Mononuclear cell (primary cell): ENCODE data around the gene MYO16. TPM values are rescaled to one million over a fixed set of nuclear protein-coding genes. Genes with fewer than 3 reads are reported as not detected.

Experiments
- H3K27me3 ChIP-seq: 2 replicates; pipeline ENCODE4 v1.6.0; 2011; ENCODE audit warnings: low read length, control low read depth; ENCODE audit not compliant: insufficient read depth
- H3K4me1 ChIP-seq: 2 replicates; pipeline ENCODE4 v1.5.1; 2011; ENCODE audit warnings: mild to moderate bottlenecking, low read length, control low read depth; ENCODE audit not compliant: insufficient read depth
- H3K4me3 ChIP-seq: 2 replicates; pipeline ENCODE4 v1.5.1; 2011; ENCODE audit warnings: mild to moderate bottlenecking, low read length, moderate library complexity
- H3K9me3 ChIP-seq: 2 replicates; pipeline ENCODE4 v1.5.1; 2011; ENCODE audit warnings: low read depth, mild to moderate bottlenecking, control low read depth, low read length
- total RNA-seq: library from RNA; depleted of rRNA; stranded (reverse); fragments of >200 nt; gene quantifications from one replicate; pipeline ENCODE4 v1.2.3, GENCODE V29; 2012

The MYO16 gene
- total RNA-seq, 1 donor = 0.94 TPM

DNA sequence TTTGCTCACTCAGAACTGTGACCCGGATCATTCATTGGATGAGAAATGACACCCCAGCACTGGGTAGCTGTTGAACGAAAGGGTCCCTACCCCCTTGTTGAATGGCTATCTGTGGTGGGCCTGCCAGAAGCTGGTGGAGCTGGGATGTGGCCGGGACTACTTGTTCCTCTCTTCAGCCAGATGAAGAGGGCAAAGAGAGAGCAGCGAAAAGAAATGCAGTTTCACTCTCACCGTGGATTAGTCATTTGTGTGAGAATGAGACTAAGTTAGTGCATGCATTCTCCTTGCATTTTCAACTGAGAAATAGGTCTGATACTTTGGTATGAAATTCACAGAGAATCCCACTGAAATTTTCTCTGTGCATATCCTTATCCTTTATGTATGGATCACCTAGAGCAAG lies 603.9 kb downstream of the MYO16 start:
- H3K4me1 ChIP-seq = no peaks in the 10 kb centered on the region
- no peaks in the 10 kb centered on the region for H3K9me3 ChIP-seq
- H3K4me3 ChIP-seq = no peak overlapping the region
- no peaks in the 10 kb centered on the region for H3K27me3 ChIP-seq

DNA sequence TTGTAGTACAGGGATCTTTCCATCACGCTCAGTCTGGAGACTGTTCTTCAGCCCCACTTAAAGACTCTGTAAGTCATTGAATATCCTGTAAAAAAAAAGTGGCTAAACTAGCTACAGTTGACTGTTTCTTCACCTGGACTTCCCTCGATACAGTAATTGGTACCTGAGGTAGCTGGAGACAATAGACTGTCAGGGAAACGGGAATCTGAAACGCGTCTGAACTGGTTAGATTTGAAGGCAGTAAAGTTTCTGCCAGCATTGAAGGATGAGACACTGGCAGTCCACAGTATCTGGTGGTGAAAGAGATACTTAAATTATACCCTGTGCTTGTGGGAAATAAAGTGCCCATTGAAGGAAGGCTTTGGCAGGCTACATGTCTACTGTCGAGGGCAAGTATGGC lies 606.5 kb downstream of the MYO16 start:
- Histone ChIP-seq H3K4me1 (no peaks in the 10 kb centered on the region), H3K9me3 (no peaks in the 10 kb centered on the region), H3K27me3 (no peaks in the 10 kb centered on the region), H3K4me3 (no peak overlapping the region)

DNA sequence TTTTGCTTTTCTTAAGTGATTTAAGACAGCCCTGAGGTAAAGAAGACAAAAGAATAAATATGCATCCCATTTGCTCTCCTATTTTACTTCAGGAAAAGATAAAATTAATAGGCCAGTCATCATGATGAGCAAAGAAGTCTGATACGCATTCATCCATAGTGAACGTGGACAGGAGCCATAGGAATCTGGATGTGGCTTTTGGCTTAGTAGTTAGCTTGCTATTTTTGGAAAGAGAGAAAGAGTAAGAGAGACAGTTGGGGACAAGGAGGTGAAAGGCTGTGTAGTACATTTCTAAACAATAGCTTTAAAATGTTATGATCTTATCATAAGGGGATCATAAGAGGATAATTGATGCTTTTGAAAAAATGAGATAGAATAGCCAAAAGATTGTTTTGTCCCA lies 611.7 kb downstream of the MYO16 start:
- Histone ChIP-seq H3K4me1 (no peaks in the 10 kb centered on the region), H3K9me3 (no peaks in the 10 kb centered on the region), H3K27me3 (no peaks in the 10 kb centered on the region), H3K4me3 (no peak overlapping the region)

DNA sequence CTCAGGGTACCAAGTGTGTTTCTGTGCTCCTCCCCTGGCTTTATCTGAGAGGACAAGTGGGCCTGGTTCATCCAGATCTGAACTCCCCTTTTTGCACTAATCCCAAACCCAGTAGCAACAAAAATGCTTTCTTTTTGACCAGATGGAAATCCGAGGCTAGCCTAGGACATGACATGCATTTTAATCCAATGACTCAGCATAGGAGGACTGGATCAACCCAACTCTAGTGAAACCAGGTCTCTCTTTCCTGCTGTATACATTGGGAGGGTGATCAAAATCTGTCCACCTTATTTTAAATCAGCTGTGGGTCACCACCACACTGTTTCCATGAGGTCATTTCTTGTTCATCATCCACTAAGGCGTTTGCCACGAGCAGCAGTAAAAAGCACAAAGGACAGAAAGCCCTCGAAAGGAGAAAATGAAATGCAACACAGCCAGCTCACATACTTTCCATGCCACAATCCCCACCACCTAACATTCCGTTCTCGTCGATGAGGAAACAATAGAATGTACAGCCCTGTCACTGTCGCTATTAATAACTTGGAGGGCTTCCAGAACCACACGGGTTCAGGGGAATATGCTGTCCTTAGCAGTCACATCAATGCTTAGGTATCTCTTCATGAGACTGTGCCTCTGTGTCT lies 614.0 kb downstream of the MYO16 start:
- Histone ChIP-seq H3K4me1 (no peaks in the 10 kb centered on the region), H3K4me3 (no peak overlapping the region), H3K27me3 (no peaks in the 10 kb centered on the region), H3K9me3 (peaks cover 9% of the 10 kb centered on the region)

DNA sequence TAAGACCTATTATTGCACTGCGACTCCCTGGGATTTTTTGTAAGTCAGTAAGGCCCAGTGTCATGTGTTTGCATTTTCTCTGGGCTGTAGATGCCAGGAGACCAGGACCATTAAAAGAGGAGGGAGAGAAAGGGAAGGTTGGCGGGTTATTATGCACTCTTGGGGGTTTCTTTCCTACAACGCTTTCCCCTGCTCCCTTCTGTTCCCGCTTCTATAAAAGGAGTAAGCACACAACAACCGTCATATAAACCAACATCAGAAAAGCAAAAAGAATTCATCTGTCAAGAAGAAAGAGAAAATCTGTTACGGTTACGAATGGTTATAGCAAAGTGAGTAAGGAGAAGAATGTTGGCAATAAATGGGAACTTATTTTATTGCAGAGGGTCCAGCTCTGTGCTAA lies 615.2 kb downstream of the MYO16 start:
- H3K9me3 ChIP-seq = peaks cover 10% of the 10 kb centered on the region
- H3K27me3 ChIP-seq = no peaks in the 10 kb centered on the region
- H3K4me3 ChIP-seq = no peak overlapping the region
- no peaks in the 10 kb centered on the region for H3K4me1 ChIP-seq

DNA sequence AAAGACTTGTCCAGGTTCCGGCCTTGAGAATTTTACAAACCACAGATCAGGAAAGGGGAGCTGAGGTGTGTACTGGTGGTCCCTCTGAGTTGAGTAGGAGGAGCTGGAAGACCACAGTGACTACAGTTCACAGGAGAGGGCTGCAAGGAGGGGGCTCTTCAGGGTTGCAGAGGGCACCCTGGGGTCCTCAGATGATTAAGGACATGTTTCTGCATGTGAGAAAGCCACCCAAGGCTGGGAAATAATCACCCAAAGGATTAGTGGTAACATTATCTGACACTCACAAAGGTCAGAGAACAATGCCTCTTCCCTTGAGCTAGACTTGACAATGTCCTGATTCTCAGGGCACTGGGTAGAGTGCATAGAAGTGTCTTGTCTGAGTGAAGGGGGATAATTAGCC lies 616.6 kb downstream of the MYO16 start:
- no peaks in the 10 kb centered on the region for H3K4me1 ChIP-seq
- H3K4me3 ChIP-seq = no peak overlapping the region
- H3K27me3 ChIP-seq = no peaks in the 10 kb centered on the region
- H3K9me3 ChIP-seq = peaks cover 10% of the 10 kb centered on the region

DNA sequence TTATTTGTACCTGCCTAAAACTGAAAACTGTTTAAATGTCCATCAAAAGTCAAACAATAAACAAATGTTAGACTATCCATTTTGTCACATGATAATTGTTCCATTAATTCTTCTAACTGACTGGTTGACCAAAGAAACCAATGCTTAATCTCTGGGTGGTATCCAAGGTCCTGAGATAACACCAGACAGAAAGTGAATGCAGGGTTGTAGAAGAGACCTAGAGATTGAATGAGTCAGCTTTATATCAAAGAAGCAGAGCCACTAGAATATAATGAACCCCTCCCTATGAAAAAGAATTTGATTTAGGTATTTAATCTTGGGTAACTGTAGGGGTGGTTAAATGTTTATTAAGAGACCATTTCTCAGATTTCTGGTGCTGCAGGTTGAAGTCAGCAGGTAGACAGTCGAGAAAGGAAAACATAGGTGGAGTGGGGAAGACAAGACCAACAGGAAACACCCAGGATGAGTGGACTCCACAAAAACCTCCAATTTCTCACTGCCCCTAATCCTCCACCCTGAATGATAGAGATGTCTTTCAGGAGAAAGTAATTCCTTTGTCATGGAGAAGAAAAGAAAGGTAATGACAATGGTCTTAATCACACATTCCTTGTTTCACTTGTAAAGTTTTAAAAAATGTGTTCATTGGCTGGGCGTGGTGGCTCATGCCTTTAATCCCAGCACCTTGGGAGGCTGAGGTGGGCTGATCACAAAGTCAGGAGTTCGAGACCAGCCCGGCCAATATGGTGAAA lies 620.5 kb downstream of the MYO16 start:
- no peak overlapping the region for H3K4me3 ChIP-seq
- H3K4me1 ChIP-seq = no peaks in the 10 kb centered on the region
- no peaks in the 10 kb centered on the region for H3K27me3 ChIP-seq
- H3K9me3 ChIP-seq = peaks cover 10% of the 10 kb centered on the region

DNA sequence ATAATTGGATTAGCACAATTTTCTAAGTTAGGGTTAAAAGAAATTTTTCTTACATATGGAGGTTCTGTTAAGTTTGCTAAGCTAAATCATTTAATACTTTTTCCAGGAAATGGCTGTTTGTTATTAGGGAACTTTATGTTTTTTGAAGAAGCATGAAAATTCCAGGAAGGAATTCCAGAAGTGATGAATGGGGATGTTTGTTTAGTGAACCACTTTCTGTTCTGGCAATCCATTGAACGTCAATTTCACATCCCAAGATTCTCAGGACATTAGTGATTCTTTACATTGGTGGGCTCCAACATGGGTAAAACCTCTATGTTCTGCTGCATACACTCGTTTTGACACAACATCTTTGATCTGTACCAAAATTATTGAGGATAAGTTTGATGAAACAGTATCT lies 622.5 kb downstream of the MYO16 start:
- Histone ChIP-seq H3K4me3 (no peak overlapping the region), H3K27me3 (no peaks in the 10 kb centered on the region), H3K4me1 (no peaks in the 10 kb centered on the region), H3K9me3 (peaks cover 10% of the 10 kb centered on the region)

DNA sequence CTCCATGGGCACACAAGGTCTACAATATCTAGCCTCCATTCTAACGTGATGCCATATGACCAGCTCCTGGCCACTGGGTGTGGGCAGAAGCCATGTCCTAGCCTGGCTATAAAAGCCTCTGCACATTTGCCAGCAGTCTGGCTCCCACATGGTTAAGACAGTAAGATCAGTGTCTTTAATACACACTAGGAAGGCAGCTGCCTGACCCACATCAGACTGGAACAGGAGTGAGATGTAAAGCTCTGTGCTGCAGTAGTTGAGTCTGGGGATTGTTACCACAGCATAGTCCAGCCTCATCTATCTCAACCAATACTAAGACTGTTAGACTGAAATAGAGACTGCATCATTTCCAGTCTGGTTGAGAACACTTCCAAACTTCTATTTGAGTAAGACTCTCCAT lies 623.9 kb downstream of the MYO16 start:
- Histone ChIP-seq H3K9me3 (peaks cover 2% of the 10 kb centered on the region), H3K27me3 (no peaks in the 10 kb centered on the region), H3K4me3 (no peak overlapping the region), H3K4me1 (no peaks in the 10 kb centered on the region)

DNA sequence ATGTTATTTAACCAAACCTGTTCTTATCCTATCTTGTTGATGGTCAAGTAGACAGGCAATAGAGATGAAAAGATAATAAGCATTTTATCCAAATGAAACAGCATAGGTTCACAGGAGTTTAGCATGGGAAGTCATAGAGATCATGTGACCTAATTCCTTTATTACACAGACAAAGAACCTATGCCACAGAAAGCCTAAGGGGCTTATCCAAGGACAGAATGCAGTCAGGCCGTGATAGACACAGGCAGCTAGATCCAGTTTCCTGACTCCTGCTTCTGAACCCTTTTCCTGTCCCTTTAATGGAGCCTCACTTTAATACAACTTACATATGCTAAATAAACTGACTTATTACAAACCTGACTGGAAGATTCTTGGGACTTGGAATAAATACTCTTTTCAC lies 624.9 kb downstream of the MYO16 start:
- Histone ChIP-seq H3K9me3 (no peaks in the 10 kb centered on the region), H3K4me3 (no peak overlapping the region), H3K27me3 (no peaks in the 10 kb centered on the region), H3K4me1 (no peaks in the 10 kb centered on the region)

DNA sequence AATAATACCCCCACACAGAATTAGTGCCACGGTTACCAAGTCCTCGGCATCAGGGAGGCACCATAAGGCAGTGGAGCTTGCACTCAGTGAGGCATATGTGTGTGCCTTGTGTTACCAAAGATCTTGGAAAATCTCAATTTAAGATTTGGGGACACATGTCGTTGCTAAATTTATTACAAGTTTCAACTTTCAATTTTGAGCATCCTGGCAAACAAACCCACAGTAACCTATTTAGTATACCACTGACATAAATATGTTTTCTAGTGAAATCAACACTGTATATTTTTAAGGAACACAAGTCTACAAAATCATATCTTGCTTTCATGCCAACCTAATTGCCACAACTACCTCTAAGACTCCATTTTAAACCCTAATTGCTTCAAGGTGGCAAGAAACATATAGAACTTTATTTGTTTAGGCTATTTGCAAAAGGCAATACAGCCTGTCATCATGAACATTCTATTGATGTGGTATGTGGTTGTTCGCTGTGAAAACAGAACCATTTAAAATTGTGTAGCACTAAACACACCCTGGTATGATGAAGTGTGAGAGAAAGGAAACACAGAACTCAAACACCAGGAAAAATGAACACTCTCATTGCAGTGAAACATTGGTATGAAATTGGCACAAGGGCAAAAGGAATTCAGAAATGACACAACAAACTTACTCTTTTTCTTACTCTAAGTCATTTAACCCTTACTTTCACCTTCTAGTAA lies 625.9 kb downstream of the MYO16 start:
- H3K9me3 ChIP-seq = no peaks in the 10 kb centered on the region
- H3K4me3 ChIP-seq = no peak overlapping the region
- H3K4me1 ChIP-seq = no peaks in the 10 kb centered on the region
- H3K27me3 ChIP-seq = peaks cover 2% of the 10 kb centered on the region

DNA sequence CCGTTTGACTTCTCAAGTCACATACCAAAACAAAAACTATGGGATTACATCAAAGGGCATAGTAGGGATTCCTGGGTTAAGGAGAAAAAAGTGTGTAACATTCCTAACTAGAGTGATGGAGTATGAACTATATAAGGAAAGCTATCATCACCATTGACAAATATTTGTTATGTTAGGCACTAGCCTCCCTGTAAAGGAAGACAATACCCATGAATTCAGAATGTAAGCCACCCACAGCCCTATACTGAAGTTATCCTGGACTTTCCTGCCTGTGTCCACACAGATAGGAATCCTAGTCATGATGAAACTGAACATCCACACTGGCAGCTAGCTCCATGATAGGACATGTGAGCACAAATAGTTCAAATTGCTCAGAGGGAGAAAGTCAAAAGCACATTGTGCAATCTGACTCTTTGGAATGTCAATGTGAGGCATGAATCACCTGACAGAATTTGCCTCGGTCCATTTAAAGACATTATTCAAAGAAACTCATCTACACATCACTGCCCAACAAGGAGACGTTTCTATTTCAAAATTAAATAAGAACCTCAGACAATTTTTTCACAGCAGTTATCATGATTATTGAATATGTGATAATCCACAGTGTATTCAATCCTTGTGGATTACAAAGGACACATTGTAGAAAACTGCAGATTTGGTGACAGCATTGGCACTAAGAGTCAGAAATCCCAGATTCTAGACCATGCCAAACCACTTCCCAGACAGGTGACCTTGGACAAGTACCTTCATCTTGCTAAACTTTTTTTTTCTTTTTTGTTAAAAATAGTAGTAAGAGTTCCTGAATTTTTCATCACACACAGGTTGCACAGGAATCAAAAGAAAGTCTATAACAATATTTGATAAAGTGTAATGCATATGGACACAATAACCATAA lies 627.7 kb downstream of the MYO16 start:
- Histone ChIP-seq H3K4me1 (no peaks in the 10 kb centered on the region), H3K27me3 (peaks cover 5% of the 10 kb centered on the region), H3K9me3 (no peaks in the 10 kb centered on the region), H3K4me3 (no peak overlapping the region)
